ENCODE results near the gene KAZN. TPM values are rescaled to one million over a fixed set of nuclear protein-coding genes. Genes with fewer than 3 reads are reported as not detected.

The KAZN gene
- polyA plus RNA-seq, 1 donor (not counting 4 experiments of a cell fraction or from before 2014, with no cell fraction given), result 5.9 TPM

DNA sequence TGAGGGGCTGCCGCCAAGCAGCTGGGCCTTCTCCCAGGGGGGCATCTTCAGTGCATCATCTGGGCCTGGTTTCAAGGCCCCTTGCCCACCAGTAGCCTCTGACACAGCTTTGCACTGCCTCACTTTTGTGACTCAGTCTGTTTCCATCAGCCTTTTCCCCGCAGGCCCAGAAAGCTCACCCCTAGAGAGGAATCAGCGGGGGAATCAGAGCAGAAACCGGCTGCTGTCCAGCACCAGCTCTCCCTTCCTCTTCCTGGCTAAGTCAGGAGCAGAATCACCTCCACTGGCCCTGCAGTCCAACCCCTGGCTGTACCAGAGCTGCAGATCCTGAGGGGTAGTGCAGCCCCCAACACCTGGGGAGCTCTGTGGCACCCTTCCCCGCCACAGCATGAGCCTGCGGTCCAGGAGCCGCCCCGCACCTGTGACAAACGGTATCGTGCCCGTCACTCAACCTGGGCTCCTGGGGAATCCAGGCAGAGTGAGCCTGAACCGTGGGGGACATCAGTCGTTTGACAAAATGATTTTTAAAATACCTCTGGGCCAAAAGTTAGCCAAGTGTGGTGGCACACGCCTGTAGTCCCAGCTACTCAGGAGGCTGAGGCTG lies 471.8 kb downstream of the KAZN start:
- DNase-seq (ENCODE audit: low read depth, low spot score), result no peak
- Histone ChIP-seq H3K9me3 (ENCODE audit: control insufficient read depth, low read depth, low read length) (no peaks in the 10 kb centered on the region), H4K20me1 (ENCODE audit: control insufficient read depth, extremely low read depth, insufficient read depth, low read length) (no peaks in the 10 kb centered on the region), H3K4me3 (ENCODE audit: control insufficient read depth in 2 of 3, extremely low read depth in 1 of 3, insufficient read depth in 2 of 3, low read depth in 1 of 3, low read length in 3 of 3) (no peak overlapping the region), H3K27me3 (ENCODE audit: control insufficient read depth, extremely low read depth, insufficient read depth, low read length) (no peaks in the 10 kb centered on the region), H3K9me1 (ENCODE audit: control insufficient read depth, extremely low read depth, insufficient read depth, low read length) (no peaks in the 10 kb centered on the region), H3K27ac (ENCODE audit: control insufficient read depth, insufficient read depth, low read length) (no peak overlapping the region), H3K9ac (ENCODE audit: control insufficient read depth, extremely low read depth, insufficient read depth, low read length) (no peak overlapping the region), H3K4me2 (ENCODE audit: control insufficient read depth, extremely low read depth, insufficient read depth, low read depth, low read length) (no peak overlapping the region), H3K36me3 (ENCODE audit: control insufficient read depth in 2 of 2, extremely low read depth in 1 of 2, insufficient read depth in 2 of 2, low read length in 2 of 2) (peaks cover 0 to 3% of the 10 kb centered on the region in 2 experiments), H3K79me2 (ENCODE audit: control insufficient read depth, insufficient read depth, low read length) (no peaks in the 10 kb centered on the region), H3K4me1 (ENCODE audit: control insufficient read depth, extremely low read depth, insufficient read depth, low read length) (no peaks in the 10 kb centered on the region), H2AFZ (ENCODE audit: control insufficient read depth, low read length) (no peak overlapping the region)
- no peak for FAIRE-seq
- TF ChIP-seq, protein P1, sequence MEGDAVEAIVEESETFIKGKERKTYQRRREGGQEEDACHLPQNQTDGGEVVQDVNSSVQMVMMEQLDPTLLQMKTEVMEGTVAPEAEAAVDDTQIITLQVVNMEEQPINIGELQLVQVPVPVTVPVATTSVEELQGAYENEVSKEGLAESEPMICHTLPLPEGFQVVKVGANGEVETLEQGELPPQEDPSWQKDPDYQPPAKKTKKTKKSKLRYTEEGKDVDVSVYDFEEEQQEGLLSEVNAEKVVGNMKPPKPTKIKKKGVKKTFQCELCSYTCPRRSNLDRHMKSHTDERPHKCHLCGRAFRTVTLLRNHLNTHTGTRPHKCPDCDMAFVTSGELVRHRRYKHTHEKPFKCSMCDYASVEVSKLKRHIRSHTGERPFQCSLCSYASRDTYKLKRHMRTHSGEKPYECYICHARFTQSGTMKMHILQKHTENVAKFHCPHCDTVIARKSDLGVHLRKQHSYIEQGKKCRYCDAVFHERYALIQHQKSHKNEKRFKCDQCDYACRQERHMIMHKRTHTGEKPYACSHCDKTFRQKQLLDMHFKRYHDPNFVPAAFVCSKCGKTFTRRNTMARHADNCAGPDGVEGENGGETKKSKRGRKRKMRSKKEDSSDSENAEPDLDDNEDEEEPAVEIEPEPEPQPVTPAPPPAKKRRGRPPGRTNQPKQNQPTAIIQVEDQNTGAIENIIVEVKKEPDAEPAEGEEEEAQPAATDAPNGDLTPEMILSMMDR (optimal IDR thresholded peaks at IDR 0.05 in 1 of 3, IDR thresholded peaks at IDR 0.05 in 1 of 3, conservative IDR thresholded peaks at IDR 0.05 in 1 of 3; ENCODE audit: extremely low read depth in 1 of 3, insufficient read depth in 2 of 3, low read length in 3 of 3), result no peak
- no peak for TF ChIP-seq EZH2 (IDR thresholded peaks at IDR 0.05; ENCODE audit: low read length)
- dilution Hi-C loops (cut with MboI; ENCODE audit: extremely low pct_ligation_motif_present, low sequenced_read_pairs), result no loop called here

DNA sequence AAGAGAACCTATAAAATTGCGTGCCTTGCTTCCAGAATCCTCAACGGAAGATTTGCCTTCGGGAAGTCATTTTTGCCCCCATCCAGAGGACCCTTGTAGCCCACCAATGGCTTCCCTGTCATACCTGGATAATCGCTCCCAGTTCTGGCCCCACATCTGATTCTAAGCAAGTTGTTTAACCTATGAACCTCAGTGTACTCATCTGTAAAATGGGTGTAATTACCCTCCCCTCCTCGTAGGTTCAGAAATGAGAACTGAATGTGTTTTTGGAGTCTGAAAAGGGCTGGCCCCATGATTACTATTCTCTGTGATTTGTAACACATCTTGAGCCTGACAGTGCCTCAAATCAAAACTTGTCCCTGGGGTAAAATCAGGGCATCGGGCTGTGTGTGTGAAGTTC lies 473.5 kb downstream of the KAZN start:
- Histone ChIP-seq H2AFZ (ENCODE audit: control insufficient read depth, low read length) (no peak overlapping the region), H3K36me3 (ENCODE audit: control insufficient read depth in 2 of 2, extremely low read depth in 1 of 2, insufficient read depth in 2 of 2, low read length in 2 of 2) (peaks cover 0 to 2% of the 10 kb centered on the region in 2 experiments), H3K9ac (ENCODE audit: control insufficient read depth, extremely low read depth, insufficient read depth, low read length) (no peak overlapping the region), H3K27ac (ENCODE audit: control insufficient read depth, insufficient read depth, low read length) (no peak overlapping the region), H3K27me3 (ENCODE audit: control insufficient read depth, extremely low read depth, insufficient read depth, low read length) (no peaks in the 10 kb centered on the region), H3K4me1 (ENCODE audit: control insufficient read depth, extremely low read depth, insufficient read depth, low read length) (no peaks in the 10 kb centered on the region), H3K4me3 (ENCODE audit: control insufficient read depth in 2 of 3, extremely low read depth in 1 of 3, insufficient read depth in 2 of 3, low read depth in 1 of 3, low read length in 3 of 3) (no peak overlapping the region), H3K4me2 (ENCODE audit: control insufficient read depth, extremely low read depth, insufficient read depth, low read depth, low read length) (no peak overlapping the region), H3K9me3 (ENCODE audit: control insufficient read depth, low read depth, low read length) (no peaks in the 10 kb centered on the region), H3K79me2 (ENCODE audit: control insufficient read depth, insufficient read depth, low read length) (no peaks in the 10 kb centered on the region), H4K20me1 (ENCODE audit: control insufficient read depth, extremely low read depth, insufficient read depth, low read length) (no peaks in the 10 kb centered on the region), H3K9me1 (ENCODE audit: control insufficient read depth, extremely low read depth, insufficient read depth, low read length) (no peaks in the 10 kb centered on the region)
- no peak for TF ChIP-seq EZH2 (IDR thresholded peaks at IDR 0.05; ENCODE audit: low read length)
- TF ChIP-seq, protein P1 (optimal IDR thresholded peaks at IDR 0.05 in 1 of 3, IDR thresholded peaks at IDR 0.05 in 1 of 3, conservative IDR thresholded peaks at IDR 0.05 in 1 of 3; ENCODE audit: extremely low read depth in 1 of 3, insufficient read depth in 2 of 3, low read length in 3 of 3), result no peak
- FAIRE-seq (no peak), DNase-seq (ENCODE audit: low read depth, low spot score) (no peak)
- dilution Hi-C loops (cut with MboI; ENCODE audit: extremely low pct_ligation_motif_present, low sequenced_read_pairs), result no loop called here
